Mesenchymal stem cell (in vitro differentiated cells and primary cell): Measurements from ENCODE around the gene SUMO1.

ENCODE experiments used
- DNase-seq: peaks from one replicate; pipeline ENCODE4 v3.0.0-alpha.2; 2013
- H2AFZ ChIP-seq: one replicate; pipeline ENCODE4 v1.6.1; 2013; ENCODE audit warnings: low read depth, mild to moderate bottlenecking, control low read depth, inconsistent platforms, low read length, moderate library complexity
- H2AK5ac ChIP-seq: 2 replicates; pipeline ENCODE4 v1.6.1; 2013; ENCODE audit warnings: low read length, moderate library complexity, mild to moderate bottlenecking, inconsistent platforms; ENCODE audit not compliant: severe bottlenecking
- H2BK120ac ChIP-seq: one replicate; pipeline ENCODE4 v1.6.1; 2013; ENCODE audit warnings: low read depth, mild to moderate bottlenecking, inconsistent platforms, low read length, moderate library complexity
- H2BK12ac ChIP-seq, 2 experiments: one replicate each; pipeline ENCODE4 v1.6.1; 2013; ENCODE audit warnings: inconsistent platforms in 2 of 2, low read length in 2 of 2, mild to moderate bottlenecking in 2 of 2, moderate library complexity in 2 of 2, control low read depth in 1 of 2
- H2BK15ac ChIP-seq: one replicate; pipeline ENCODE4 v1.6.1; 2013; ENCODE audit warnings: mild to moderate bottlenecking, low read depth, inconsistent platforms; ENCODE audit not compliant: poor library complexity, severe bottlenecking
- H2BK5ac ChIP-seq: 2 replicates; pipeline ENCODE4 v1.6.1; 2013; ENCODE audit warnings: low read depth, mild to moderate bottlenecking, low read length, control low read depth, inconsistent platforms; ENCODE audit not compliant: poor library complexity, severe bottlenecking
- H3K14ac ChIP-seq, 2 experiments: one replicate each; pipeline ENCODE4 v1.6.1; 2013; ENCODE audit warnings: inconsistent platforms in 2 of 2, low read length in 2 of 2, control low read depth in 1 of 2, mild to moderate bottlenecking in 1 of 2, moderate library complexity in 1 of 2
- H3K18ac ChIP-seq, 2 experiments: one replicate each; pipeline ENCODE4 v1.6.1; 2013; ENCODE audit warnings: inconsistent platforms in 2 of 2, low read length in 2 of 2, control low read depth in 1 of 2, low read depth in 1 of 2, mild to moderate bottlenecking in 1 of 2
- H3K23ac ChIP-seq, 2 experiments: one replicate each; pipeline ENCODE4 v1.6.1; 2013; ENCODE audit warnings: inconsistent platforms in 2 of 2, low read length in 2 of 2, mild to moderate bottlenecking in 2 of 2, moderate library complexity in 2 of 2, control low read depth in 1 of 2
- H3K27ac ChIP-seq: 2 replicates; pipeline ENCODE4 v1.5.1; 2013; ENCODE audit warnings: mild to moderate bottlenecking, moderate library complexity, low read length, control low read depth, inconsistent platforms; ENCODE audit not compliant: poor library complexity, severe bottlenecking
- H3K27me3 ChIP-seq, 2 experiments: 2 replicates each; pipeline versions ENCODE4 v1.6.1 to v1.7.0; 2013; ENCODE audit warnings: low read length in 2 of 2, mild to moderate bottlenecking in 2 of 2, moderate library complexity in 2 of 2, control low read depth in 1 of 2, inconsistent platforms in 1 of 2; ENCODE audit not compliant: control insufficient read depth in 1 of 2, insufficient read depth in 1 of 2
- H3K36me3 ChIP-seq, 2 experiments: 2 replicates each; pipeline versions ENCODE4 v1.6.1 to v1.7.0; 2013; ENCODE audit warnings: low read length in 2 of 2, control low read depth in 1 of 2, inconsistent platforms in 1 of 2, low read depth in 1 of 2, mild to moderate bottlenecking in 1 of 2; ENCODE audit not compliant: insufficient read depth in 2 of 2, control insufficient read depth in 1 of 2
- H3K4ac ChIP-seq, 2 experiments: one replicate each; pipeline ENCODE4 v1.6.1; 2013; ENCODE audit warnings: inconsistent platforms in 2 of 2, low read length in 2 of 2, mild to moderate bottlenecking in 2 of 2, moderate library complexity in 2 of 2, control low read depth in 1 of 2, low read depth in 1 of 2
- H3K4me1 ChIP-seq: 2 replicates; pipeline ENCODE4 v1.6.1; 2013; ENCODE audit warnings: low read depth, low read length, control low read depth; ENCODE audit not compliant: control insufficient read depth, insufficient read depth
- H3K4me2 ChIP-seq: 2 replicates; pipeline ENCODE4 v1.6.1; 2013; ENCODE audit warnings: low read length, mild to moderate bottlenecking, inconsistent platforms; ENCODE audit not compliant: poor library complexity, severe bottlenecking
- H3K4me3 ChIP-seq, 2 experiments: 2 replicates each; pipeline versions ENCODE4 v1.5.1 to v1.7.0; 2013; ENCODE audit warnings: low read length in 2 of 2, mild to moderate bottlenecking in 2 of 2, control low read depth in 1 of 2, low read depth in 1 of 2; ENCODE audit not compliant: insufficient read depth in 1 of 2
- H3K79me1 ChIP-seq: replicated peaks from 2 replicates; pipeline ENCODE4 v1.6.1; 2013; ENCODE audit warnings: mild to moderate bottlenecking, control low read depth, low read length, inconsistent platforms; ENCODE audit not compliant: poor library complexity, severe bottlenecking
- H3K9ac ChIP-seq: 2 replicates; pipeline ENCODE4 v1.7.0; 2013; ENCODE audit warnings: mild to moderate bottlenecking, low read length, moderate library complexity
- H3K9me3 ChIP-seq: 2 replicates; pipeline ENCODE4 v1.7.0; 2013; ENCODE audit warnings: mild to moderate bottlenecking, low read length; ENCODE audit not compliant: control insufficient read depth
- H4K8ac ChIP-seq: one replicate; pipeline ENCODE4 v1.6.1; 2013; ENCODE audit warnings: inconsistent platforms, mild to moderate bottlenecking, low read length, moderate library complexity
- H4K91ac ChIP-seq: one replicate; pipeline ENCODE4 v1.6.1; 2013; ENCODE audit warnings: mild to moderate bottlenecking, low read length, inconsistent platforms
- WGBS: methylation state at CpG from one replicate; pipeline ENCODE4 v1.1.7; 2013; ENCODE audit warnings: mixed read lengths; 5-methylcytosine and 5-hydroxymethylcytosine counted together

SUMO1 gene

GRCh38 chr2:202161151-202161835 is 77.1 kb downstream of the SUMO1 start:
- Histone ChIP-seq H3K4ac (no peak overlapping the region), H3K4me2 (no peak overlapping the region), H2BK120ac (no peak overlapping the region), H4K91ac (no peak overlapping the region), H2BK15ac (no peak overlapping the region), H4K8ac (no peak overlapping the region), H3K4me3 (no peak overlapping the region), H3K9ac (no peak overlapping the region), H3K4me1 (no peaks in the 10 kb centered on the region), H3K23ac (no peak overlapping the region), H3K9me3 (no peaks in the 10 kb centered on the region), H2BK12ac (peak overlapping the region in 1 of 2 experiments; percentile 72), H3K79me1 (no peaks in the 10 kb centered on the region), H3K14ac (peak overlapping the region in 1 of 2 experiments; percentile 86), H2AFZ (no peak overlapping the region), H3K36me3 (no peaks in the 10 kb centered on the region), H3K27me3 (peaks cover 0 to 26% of the 10 kb centered on the region in 2 experiments), H3K27ac (no peak overlapping the region), H2AK5ac (no peak overlapping the region), H2BK5ac (no peak overlapping the region), H3K18ac (peak overlapping the region in 1 of 2 experiments; percentile 57)
- 40% methylated on average over 8 of the region's 8 CpGs for WGBS
- peak; percentile 27 for DNase-seq

- H3K9me3 ChIP-seq, result no peaks in the 10 kb centered on the region
- no peak overlapping the region for H3K27ac ChIP-seq
- H3K4ac ChIP-seq, result no peak overlapping the region
- H4K8ac ChIP-seq, result no peak overlapping the region
- no peak overlapping the region for H2BK120ac ChIP-seq
- H2AFZ ChIP-seq, result no peak overlapping the region
- H2BK5ac ChIP-seq, result no peak overlapping the region
- no peaks in the 10 kb centered on the region for H3K36me3 ChIP-seq
- no peak overlapping the region for H3K4me3 ChIP-seq
- H3K14ac ChIP-seq, result no peak overlapping the region
- H3K27me3 ChIP-seq, result peaks cover 0 to 46% of the 10 kb centered on the region in 2 experiments
- H2BK15ac ChIP-seq, result no peak overlapping the region
- H4K91ac ChIP-seq, result no peak overlapping the region
- no peak overlapping the region for H2AK5ac ChIP-seq
- H3K23ac ChIP-seq, result no peak overlapping the region
- DNase-seq, result no peak
- no peak overlapping the region for H3K4me2 ChIP-seq
- WGBS, result 75% methylated on average over 5 of the region's 5 CpGs
- H3K79me1 ChIP-seq, result no peaks in the 10 kb centered on the region
- H2BK12ac ChIP-seq, result no peak overlapping the region
- H3K18ac ChIP-seq, result no peak overlapping the region
- no peaks in the 10 kb centered on the region for H3K4me1 ChIP-seq
- no peak overlapping the region for H3K9ac ChIP-seq
Observed at GRCh38 chr2:202158796-202159195, 79.6 kb downstream of the SUMO1 start.

- Histone ChIP-seq H3K23ac (peak overlapping the region in 1 of 2 experiments; percentile 50), H3K18ac (no peak overlapping the region), H3K4me1 (no peaks in the 10 kb centered on the region), H3K14ac (no peak overlapping the region), H2BK5ac (no peak overlapping the region), H3K79me1 (no peaks in the 10 kb centered on the region), H3K4me3 (no peak overlapping the region), H2BK12ac (no peak overlapping the region), H4K91ac (no peak overlapping the region), H4K8ac (no peak overlapping the region), H3K36me3 (no peaks in the 10 kb centered on the region), H3K27me3 (peaks cover 0 to 54% of the 10 kb centered on the region in 2 experiments), H3K9me3 (no peaks in the 10 kb centered on the region), H2BK120ac (no peak overlapping the region), H2AK5ac (no peak overlapping the region), H2BK15ac (no peak overlapping the region), H3K9ac (no peak overlapping the region), H3K27ac (no peak overlapping the region), H3K4ac (no peak overlapping the region), H2AFZ (no peak overlapping the region), H3K4me2 (no peak overlapping the region)
- WGBS, result 94% methylated on average over 4 of the region's 4 CpGs
- DNase-seq, result no peak
Observed at GRCh38 chr2:202157211-202157990, 81.0 kb downstream of the SUMO1 start.
